ENCODE data around the gene STARD8. TPM values are rescaled to one million over a fixed set of nuclear protein-coding genes. Genes with fewer than 3 reads are reported as not detected.
"Not testable (repeated sequence)": the region's sequence is repeated elsewhere in the genome, so short reads cannot be mapped to it uniquely, and the experiment has no call there.

The STARD8 gene
- total RNA-seq, 1 donor from 2014 or later: 16.0 TPM

DNA sequence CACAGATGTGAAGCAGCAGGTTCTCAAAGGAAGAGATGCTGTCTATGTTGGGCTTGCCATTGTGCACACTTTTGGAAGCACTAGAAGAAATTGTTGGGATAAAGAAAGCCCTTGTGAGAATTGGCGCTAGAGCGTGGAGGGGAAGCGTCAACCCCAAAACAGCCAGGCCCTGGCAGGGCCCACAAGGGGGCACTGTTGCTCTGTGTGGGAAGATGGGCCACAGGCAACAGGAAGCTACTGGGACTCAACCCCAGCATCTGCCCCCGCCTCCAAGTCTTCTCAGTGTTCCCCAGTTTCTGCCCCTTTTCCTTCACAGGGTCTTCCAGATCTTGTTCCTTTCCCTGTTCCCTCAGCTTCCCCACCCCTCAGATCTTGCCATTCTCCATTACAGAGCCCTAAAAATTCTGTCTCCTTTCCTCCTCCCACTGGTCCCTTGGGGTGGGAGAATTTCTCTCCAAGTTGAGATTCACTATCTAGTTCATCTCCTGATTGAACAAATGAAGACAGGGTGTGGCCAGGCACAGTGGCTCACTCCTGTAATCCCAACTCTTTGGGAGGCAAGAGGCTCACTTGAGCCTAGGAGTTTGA lies 85.5 kb downstream of the STARD8 start:
- no peaks in the 10 kb centered on the region for H3K9me3 ChIP-seq
- DNase-seq (ENCODE audit: low spot score in 2 of 2): peak in 1 of 2 donors; percentile 65
- H3K4me3 ChIP-seq: no peak overlapping the region
- H3K4me1 ChIP-seq: no peaks in the 10 kb centered on the region
- no peaks in the 10 kb centered on the region for H3K36me3 ChIP-seq
- no peak overlapping the region for H3K27ac ChIP-seq
- TF ChIP-seq, protein P1, sequence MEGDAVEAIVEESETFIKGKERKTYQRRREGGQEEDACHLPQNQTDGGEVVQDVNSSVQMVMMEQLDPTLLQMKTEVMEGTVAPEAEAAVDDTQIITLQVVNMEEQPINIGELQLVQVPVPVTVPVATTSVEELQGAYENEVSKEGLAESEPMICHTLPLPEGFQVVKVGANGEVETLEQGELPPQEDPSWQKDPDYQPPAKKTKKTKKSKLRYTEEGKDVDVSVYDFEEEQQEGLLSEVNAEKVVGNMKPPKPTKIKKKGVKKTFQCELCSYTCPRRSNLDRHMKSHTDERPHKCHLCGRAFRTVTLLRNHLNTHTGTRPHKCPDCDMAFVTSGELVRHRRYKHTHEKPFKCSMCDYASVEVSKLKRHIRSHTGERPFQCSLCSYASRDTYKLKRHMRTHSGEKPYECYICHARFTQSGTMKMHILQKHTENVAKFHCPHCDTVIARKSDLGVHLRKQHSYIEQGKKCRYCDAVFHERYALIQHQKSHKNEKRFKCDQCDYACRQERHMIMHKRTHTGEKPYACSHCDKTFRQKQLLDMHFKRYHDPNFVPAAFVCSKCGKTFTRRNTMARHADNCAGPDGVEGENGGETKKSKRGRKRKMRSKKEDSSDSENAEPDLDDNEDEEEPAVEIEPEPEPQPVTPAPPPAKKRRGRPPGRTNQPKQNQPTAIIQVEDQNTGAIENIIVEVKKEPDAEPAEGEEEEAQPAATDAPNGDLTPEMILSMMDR (IDR thresholded peaks at IDR 0.05): peak; percentile 12 to 50 (median 36)
- intact Hi-C loops (cut with DNase I): no loop called here
- no peaks in the 10 kb centered on the region for H3K27me3 ChIP-seq

GRCh38 chrX:68735266-68735665 lies 87.8 kb downstream of the STARD8 start:
- Histone ChIP-seq H3K9me3 (no peaks in the 10 kb centered on the region), H3K27me3 (no peaks in the 10 kb centered on the region), H3K4me3 (no peak overlapping the region), H3K27ac (no peak overlapping the region), H3K4me1 (no peaks in the 10 kb centered on the region), H3K36me3 (no peaks in the 10 kb centered on the region)
- intact Hi-C loops (cut with DNase I): no loop called here
- DNase-seq (ENCODE audit: low spot score in 2 of 2): no peak
- TF ChIP-seq, protein P1 (IDR thresholded peaks at IDR 0.05): no peak

DNA sequence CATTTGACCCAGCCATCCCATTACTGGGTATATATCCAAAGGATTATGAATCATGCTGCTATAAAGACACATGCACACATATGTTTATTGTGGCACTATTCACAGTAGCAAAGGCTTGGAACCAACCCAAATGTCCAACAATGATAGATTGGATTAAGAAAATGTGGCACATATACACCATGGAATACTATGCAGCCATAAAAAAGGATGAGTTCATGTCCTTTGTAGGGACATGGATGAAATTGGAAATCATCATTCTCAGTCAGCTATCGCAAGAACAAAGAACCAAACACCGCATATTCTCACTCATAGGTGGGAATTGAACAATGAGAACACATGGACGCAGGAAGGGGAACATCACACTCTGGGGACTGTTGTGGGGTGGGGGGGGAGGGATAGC lies 94.4 kb downstream of the STARD8 start:
- H3K4me1 ChIP-seq; H3K9me3 ChIP-seq; DNase-seq (ENCODE audit: low spot score in 2 of 2); intact Hi-C loops (cut with DNase I); H3K4me3 ChIP-seq; H3K36me3 ChIP-seq; H3K27ac ChIP-seq; H3K27me3 ChIP-seq: not testable (repeated sequence)

GRCh38 chrX:68743754-68744153 lies 96.3 kb downstream of the STARD8 start:
- Histone ChIP-seq H3K4me3 (no peak overlapping the region), H3K27ac (no peak overlapping the region), H3K27me3 (no peaks in the 10 kb centered on the region), H3K36me3 (no peaks in the 10 kb centered on the region), H3K4me1 (no peaks in the 10 kb centered on the region), H3K9me3 (no peaks in the 10 kb centered on the region)
- intact Hi-C loops (cut with DNase I): no loop called here
- DNase-seq (ENCODE audit: low spot score in 2 of 2): no peak
- TF ChIP-seq, protein P1 (IDR thresholded peaks at IDR 0.05): no peak

- DNase-seq (ENCODE audit: low spot score in 2 of 2): no peak
- H3K36me3 ChIP-seq: no peaks in the 10 kb centered on the region
- TF ChIP-seq, protein P1 (IDR thresholded peaks at IDR 0.05): no peak
- intact Hi-C loops (cut with DNase I): no loop called here
- no peaks in the 10 kb centered on the region for H3K4me1 ChIP-seq
- H3K27me3 ChIP-seq: no peaks in the 10 kb centered on the region
- no peak overlapping the region for H3K27ac ChIP-seq
- H3K4me3 ChIP-seq: no peak overlapping the region
- H3K9me3 ChIP-seq: no peaks in the 10 kb centered on the region
Observed at GRCh38 chrX:68746988-68747387, 99.5 kb downstream of the STARD8 start.

GRCh38 chrX:68748030-68748429 lies 100.6 kb downstream of the STARD8 start:
- Histone ChIP-seq H3K9me3 (no peaks in the 10 kb centered on the region), H3K27ac (no peak overlapping the region), H3K36me3 (no peaks in the 10 kb centered on the region), H3K4me1 (no peaks in the 10 kb centered on the region), H3K4me3 (no peak overlapping the region), H3K27me3 (no peaks in the 10 kb centered on the region)
- TF ChIP-seq, protein P1 (IDR thresholded peaks at IDR 0.05): no peak
- intact Hi-C loops (cut with DNase I): no loop called here
- no peak for DNase-seq (ENCODE audit: low spot score in 2 of 2)
